Panc1 (cell line): ENCODE data around the gene TAL1.

ENCODE experiments used
- CTCF ChIP-seq: fragments of 450-650 bp; IDR thresholded peaks from 2 replicates; pipeline ENCODE4 v1.5.1; 2017; ENCODE audit warnings: mild to moderate bottlenecking
- SIN3A ChIP-seq: IDR thresholded peaks from 2 replicates; pipeline ENCODE4 v1.6.1; 2012; ENCODE audit warnings: low read depth, mild to moderate bottlenecking, low read length, moderate library complexity, borderline replicate concordance; ENCODE audit not compliant: insufficient read depth
- TCF7L2 ChIP-seq: IDR thresholded peaks from 2 replicates; pipeline ENCODE4 v1.6.1; 2011; ENCODE audit warnings: mild to moderate bottlenecking, low read depth, low read length, inconsistent platforms

GRCh38 chr1:47233186-47233585 is 1.2 kb upstream of the TAL1 start:
- TF ChIP-seq CTCF (no peak), SIN3A (no peak), TCF7L2 (no peak)
